Hematopoietic multipotent progenitor cell treated with erythropoietin and hydrocortisone succinate and interleukin-3 and kit ligand, for 15 days (in vitro differentiated cells): ENCODE data around the gene GPR152.
A peak's percentile ranks its signal among the peaks of the same experiment; 100 is the strongest.
"Not testable (repeated sequence)": the region's sequence is repeated elsewhere in the genome, so short reads cannot be mapped to it uniquely, and the experiment has no call there.

Source experiments
- DNase-seq: peaks from one replicate; pipeline ENCODE4 v3.0.0-alpha.2; 2015; ENCODE audit warnings: low spot score

GPR152 gene

GRCh38 chr11:67439321-67440228 is 13.0 kb downstream of the GPR152 start:
- no peak for DNase-seq

- DNase-seq = no peak
Observed at GRCh38 chr11:67438158-67438902, 14.2 kb downstream of the GPR152 start.

DNA sequence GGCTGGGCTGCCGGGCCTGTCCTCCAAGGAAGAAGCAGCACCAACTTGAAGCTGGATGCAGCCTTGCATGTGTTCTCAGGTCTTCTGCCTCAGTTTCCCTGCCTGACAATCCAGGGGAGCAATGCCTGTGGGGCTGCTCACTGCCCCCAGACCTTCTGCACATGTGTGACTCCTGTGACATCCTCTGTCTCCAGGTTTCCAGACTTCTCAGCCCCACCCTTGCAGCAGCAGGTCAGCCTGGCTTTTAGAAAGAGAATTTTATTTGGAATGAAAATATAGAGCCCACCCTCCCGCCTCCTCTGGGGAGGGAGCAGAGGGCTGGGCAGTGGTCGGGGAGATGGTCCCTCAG is 14.7 kb downstream of the GPR152 start:
- DNase-seq = no peak

GRCh38 chr11:67437082-67437808 is 15.3 kb downstream of the GPR152 start, which contains the start of gene PTPRCAP:
PTPRCAP (minus strand) TSS chr11:67437682; CDS start chr11:67437619, 63 bp downstream.
- DNase-seq = no peak

DNA sequence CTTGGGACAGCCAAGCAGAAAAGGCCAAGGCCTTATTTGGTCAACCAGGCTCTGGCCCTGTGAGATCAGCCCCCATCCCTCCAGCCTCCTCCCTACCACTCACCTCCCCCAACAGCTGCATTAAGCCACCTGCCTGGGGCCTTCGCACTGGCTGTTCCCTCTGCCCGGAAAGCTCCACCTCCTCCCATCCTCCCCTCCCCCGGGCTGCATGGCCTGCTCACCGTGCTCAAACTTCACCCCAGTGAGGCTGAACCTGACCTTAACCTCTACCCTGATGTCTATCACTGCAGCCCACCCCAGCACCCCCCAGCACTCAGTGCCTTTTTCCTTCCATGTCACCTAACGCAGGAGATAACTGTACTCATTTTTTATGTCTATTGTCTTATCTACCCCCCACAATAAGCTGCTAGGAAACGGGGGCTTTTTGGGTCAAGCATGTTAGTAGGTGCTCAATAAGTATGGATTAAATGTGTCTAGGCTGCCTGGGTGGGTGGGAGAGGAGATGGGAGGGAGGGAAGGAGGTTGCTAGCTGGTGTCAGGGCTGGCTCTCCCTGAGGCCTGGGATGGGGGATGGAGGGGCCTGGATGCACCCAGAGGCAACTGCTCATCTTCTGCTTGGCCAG is 16.0 kb downstream of the GPR152 start:
- DNase-seq = no peak

DNA sequence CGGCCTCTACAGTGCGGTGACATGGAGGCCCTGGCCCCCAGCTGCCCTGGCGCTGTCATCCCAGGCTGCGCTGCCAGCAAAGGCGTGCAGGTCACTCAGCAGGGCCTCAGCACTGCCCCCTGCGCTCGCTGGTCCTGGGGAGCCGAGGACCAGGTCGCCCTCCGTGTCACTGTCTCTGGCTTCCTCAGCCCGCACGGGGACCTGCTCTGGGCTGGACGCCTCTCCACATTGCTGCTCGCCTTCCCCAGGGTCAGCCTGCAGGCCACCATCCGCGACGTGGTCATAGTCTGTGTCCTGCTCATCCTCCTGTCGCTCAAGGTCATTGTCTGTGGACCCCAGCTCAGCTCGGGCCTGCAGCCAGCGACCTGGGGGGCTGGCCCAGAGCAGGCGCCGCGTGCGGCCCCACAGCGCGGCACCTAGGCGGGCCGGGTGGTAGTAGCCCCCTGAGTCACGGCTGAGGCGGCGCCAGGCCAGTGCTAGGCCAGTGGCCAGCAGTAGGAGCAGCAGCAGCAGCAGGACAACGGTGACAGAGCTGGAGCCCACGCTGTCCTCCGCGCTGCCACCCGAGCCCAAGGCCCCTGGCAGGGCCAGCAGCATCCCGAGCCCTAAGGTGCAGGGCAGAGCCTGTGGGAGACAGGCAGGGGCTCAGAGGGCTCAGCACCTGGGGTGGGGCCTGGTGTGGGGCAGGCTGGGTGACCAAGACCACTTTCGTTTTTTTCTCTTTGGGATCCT is 16.6 kb downstream of the GPR152 start:
- DNase-seq = no peak

DNA sequence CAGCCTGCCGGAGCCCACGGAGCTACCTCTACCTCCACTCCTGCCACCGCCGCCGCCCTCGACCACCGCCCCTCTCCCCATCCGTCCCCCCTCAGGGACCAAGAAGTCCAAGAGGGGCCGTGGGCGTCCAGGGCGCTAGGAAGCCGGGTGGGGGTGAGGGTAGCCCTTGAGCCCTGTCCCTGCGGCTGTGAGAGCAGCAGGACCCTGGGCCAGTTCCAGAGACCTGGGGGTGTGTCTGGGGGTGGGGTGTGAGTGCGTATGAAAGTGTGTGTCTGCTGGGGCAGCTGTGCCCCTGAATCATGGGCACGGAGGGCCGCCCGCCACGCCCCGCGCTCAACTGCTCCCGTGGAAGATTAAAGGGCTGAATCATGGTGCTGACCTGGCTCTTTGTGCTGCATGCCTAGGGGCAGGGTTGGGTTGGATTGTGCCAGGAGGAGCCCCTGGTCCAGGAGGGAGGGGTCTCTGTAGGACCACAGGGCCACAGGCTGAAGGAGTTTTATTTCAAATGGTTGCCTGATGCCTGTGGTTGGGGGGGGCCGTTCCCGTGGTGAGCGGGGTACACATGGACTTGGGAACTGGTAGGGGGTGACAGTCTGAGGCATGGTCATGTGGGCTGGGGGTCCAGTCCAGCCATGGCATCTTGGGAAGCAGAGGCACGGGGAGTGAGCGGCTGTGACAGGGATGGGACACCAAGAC is 17.4 kb downstream of the GPR152 start:
- no peak for DNase-seq

DNA sequence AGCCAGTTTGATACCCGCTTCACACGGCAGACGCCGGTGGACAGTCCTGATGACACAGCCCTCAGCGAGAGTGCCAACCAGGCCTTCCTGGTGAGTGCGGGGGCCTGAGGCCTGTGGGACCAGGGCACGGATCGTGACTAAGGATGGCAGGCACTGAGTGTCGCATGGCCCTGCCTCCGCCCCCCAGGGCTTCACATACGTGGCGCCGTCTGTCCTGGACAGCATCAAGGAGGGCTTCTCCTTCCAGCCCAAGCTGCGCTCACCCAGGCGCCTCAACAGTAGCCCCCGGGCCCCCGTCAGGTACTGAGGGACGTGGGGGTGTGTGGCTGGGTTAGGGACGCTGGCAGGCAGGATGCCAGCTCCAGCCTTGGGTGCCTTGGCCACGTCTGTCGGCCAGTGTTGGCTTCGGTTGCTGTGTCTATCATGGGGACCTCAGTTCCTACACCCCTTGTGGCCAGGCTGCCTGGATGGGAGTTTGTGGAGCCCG is 18.1 kb downstream of the GPR152 start:
- no peak for DNase-seq

DNA sequence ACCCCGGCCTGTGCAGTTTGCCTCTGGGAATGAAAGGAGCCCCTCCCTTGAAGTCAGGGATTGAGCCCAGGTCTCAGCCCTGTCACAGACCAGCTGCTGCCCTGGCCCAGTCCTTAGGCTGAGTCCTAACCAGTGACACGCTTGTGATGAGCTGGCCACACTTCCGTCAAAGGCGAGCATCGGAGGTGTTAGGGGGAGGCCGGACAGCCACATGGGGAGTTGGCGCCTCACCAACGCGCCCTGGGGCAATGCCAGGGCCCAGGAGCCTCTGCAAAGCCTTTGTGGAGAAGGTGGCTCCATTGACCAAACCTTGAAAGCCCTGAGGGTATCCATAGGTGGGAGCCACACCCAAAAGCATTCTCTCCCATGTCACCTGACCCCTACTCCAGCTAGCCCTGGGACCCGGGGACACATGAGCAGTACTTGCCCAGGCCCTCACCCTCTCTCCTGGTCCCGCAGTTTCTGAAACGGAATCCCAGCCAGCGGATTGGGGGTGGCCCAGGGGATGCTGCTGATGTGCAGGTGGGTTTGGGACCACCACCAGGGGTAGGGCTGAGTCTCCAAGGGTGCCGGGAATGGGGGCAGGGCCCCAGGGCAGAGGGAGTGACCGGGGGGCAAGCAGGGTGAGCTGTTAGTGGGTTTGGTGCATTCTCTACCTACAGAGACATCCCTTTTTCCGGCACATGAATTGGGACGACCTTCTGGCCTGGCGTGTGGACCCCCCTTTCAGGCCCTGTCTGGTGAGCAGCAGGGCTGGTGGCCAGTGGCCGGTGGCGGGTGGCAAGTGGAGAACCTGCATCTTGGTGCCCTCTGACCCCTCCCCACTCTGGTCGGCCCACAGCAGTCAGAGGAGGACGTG is 18.8 kb downstream of the GPR152 start:
- DNase-seq = no peak

GRCh38 chr11:67432655-67433349 is 19.7 kb downstream of the GPR152 start:
- DNase-seq = no peak

DNA sequence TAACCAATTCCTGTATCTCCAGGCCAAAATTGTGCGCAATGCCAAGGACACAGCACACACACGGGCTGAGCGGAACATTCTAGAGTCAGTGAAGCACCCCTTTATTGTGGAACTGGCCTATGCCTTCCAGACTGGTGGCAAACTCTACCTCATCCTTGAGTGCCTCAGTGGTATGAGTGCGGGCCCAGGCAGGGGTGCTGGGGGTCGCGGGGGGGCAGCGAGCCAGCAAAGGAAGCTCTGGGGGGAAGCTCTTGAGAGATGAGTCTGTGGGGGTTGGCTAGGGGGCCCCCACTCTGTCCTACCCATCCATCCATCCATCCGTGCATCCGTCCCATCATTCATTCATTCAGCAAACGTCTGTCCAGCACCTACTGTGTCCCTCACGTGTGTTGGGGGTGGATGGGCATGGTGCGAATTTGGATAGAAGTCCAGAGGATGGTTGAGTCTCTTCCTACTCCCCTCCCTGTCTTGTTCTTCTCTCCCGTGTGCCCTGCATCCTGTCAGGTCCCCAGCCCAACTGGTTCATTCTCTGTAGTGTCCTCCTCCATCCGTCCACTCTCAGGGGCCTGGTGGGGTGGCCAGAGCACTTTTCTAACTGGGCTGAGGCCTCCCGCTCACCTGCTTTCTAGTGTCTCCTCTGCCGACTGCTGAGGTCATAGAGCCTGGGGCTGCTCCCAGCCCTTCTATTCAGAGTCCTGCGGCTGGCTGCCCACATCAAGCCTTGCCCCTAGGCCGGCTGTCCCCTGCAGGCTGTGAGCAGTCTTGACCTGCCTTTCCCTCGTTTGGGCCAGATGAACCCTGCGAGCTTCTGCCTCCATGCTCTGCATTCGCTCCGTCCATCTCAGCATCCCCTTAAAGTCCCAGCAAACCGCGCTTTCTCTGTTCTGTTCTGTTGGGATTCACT is 20.9 kb downstream of the GPR152 start:
- no peak for DNase-seq

GRCh38 chr11:67429722-67430121 is 22.8 kb downstream of the GPR152 start:
- DNase-seq = no peak

DNA sequence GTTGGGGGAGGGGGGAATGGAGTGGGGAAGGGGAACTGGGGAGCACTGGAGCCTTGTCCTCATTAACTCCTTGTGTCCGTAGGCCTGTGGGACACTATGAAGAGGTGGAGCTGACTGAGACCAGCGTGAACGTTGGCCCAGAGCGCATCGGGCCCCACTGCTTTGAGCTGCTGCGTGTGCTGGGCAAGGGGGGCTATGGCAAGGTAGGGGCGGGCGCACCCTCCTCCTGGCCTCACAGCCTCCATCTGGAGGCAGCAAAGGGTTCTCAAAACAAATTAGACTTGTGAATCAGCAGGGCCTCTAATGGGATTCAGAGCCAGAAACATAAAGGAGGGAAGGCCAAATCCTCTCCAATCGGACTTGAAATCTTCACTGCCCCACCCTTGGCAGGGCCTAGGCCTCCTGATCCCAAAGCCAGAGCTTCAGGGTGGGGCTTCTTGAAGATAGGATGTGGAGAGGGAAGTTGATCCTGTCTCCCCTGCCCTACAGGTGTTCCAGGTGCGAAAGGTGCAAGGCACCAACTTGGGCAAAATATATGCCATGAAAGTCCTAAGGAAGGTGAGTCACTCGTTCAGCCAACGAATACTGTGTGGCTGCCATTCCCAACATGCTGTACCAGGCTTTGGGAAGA is 23.4 kb downstream of the GPR152 start:
- DNase-seq = no peak

DNA sequence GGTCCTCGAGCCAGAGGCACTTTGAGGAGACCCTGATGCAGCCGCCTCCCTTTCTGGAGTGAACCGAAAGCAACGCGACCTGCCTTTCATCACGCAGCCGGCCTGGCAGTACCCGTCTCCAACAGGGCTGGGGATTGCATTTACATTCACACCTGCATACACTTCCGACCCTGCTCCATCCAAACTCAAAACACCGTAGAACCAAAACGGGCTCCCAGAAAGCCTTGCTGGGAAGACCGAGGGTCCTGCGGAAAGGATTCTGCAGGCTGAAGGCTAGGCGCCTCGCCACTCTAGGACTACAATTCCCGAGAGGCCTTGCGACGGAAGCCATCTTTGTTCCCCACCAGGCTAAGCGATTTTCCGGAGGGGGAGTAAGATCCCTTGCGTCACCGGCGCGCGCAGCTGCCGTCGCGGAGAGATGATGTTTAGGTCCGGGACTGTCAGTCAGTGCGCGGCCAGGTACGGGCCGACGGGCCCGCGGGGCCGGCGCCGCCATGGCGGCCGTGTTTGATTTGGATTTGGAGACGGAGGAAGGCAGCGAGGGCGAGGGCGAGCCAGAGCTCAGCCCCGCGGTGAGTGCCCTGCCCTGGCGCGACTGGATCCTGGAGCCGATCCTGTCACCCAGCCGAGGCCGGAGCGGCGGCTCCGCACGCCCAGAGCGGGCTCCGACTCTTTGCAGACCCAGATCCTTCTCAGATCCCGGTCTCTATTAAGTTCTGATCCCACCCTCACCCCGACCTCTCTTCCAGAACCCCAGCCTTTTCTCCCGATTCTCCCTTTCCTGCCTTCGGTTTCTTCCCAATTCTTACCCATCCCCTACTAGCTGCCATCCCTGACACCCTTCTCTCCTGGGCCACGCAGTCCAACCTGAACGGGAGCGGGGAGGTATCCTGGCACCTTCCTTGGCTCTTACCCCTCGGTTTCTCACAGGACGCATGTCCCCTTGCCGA is 24.2 kb downstream of the GPR152 start, which contains the start of gene RPS6KB2:
Gene RPS6KB2, plus strand, starts transcription at position 443 of the 950 bp plus-strand sequence. Its CDS starts 52 bp downstream, at position 495.
- DNase-seq = peak; percentile 99

- not testable (repeated sequence) for DNase-seq
Observed at GRCh38 chr11:67427364-67427859, 25.1 kb downstream of the GPR152 start.
